NT2/D1 (cell line): ENCODE data around the gene IL5RA.

Source experiments
- SUZ12 ChIP-seq: IDR thresholded peaks from 2 replicates; pipeline ENCODE4 v1.6.1; 2011; ENCODE audit not compliant: insufficient read length, insufficient read depth; ENCODE audit errors: extremely low read depth
- YY1 ChIP-seq: IDR thresholded peaks from 2 replicates; pipeline ENCODE4 v1.6.1; 2011; ENCODE audit not compliant: insufficient read length, insufficient read depth
- ZNF274 ChIP-seq: IDR thresholded peaks from 2 replicates; pipeline ENCODE4 v1.6.1; 2011; ENCODE audit warnings: mild to moderate bottlenecking, low read depth, low read length

- TF ChIP-seq YY1 = no peak
- TF ChIP-seq ZNF274 = no peak
- no peak for TF ChIP-seq SUZ12
Measured at GRCh38 chr3:3157484-3157883, 47.3 kb upstream of the IL5RA start.
